Panc1 (cell line): ENCODE data around the gene OTOG. TPM values are rescaled to one million over a fixed set of nuclear protein-coding genes. Genes with fewer than 3 reads are reported as not detected.

Source experiments
- ATAC-seq: fragments of 200-7000 bp; cut with Tn5 transposase; 2 replicates; pipeline ENCODE4 v1.9.1; 2020; ENCODE audit warnings: mild to moderate bottlenecking, moderate library complexity
- BruUV-seq: library from RNA; stranded (reverse); fragments of 400-500 nt; replicated peaks from 2 replicates; lab custom pipeline; 2021; lab: Mats Ljungman, UMichigan
- CTCF ChIA-PET: fragments of 300-600 bp; sonication (Branson Sonifier 250); formaldehyde crosslinking; loops from one replicate; lab custom pipeline; 2022; ENCODE audit warnings: antibody characterized with exemption; lab: Charles Lee
- POLR2A ChIA-PET: fragments of 300-600 bp; sonication (Branson Sonifier 250); formaldehyde crosslinking; loops from one replicate; lab custom pipeline; 2022; ENCODE audit warnings: antibody characterized with exemption; lab: Charles Lee
- DNase-seq: peaks from one replicate; pipeline ENCODE4 v3.0.0-alpha.2; 2010; ENCODE audit warnings: low read depth, low spot score
- H3K27ac ChIP-seq: 2 replicates; pipeline ENCODE4 v1.5.1; 2011; ENCODE audit warnings: mild to moderate bottlenecking, low read length, inconsistent platforms
- H3K27me3 ChIP-seq: fragments of 200-500 bp; sonication (Bioruptor generic); 2 replicates; pipeline ENCODE4 v1.6.0; 2014; ENCODE audit warnings: low read length, inconsistent platforms; ENCODE audit not compliant: control insufficient read depth, insufficient read depth
- H3K36me3 ChIP-seq: fragments of 200-500 bp; sonication (Bioruptor generic); 2 replicates; pipeline ENCODE4 v1.5.1; 2014; ENCODE audit warnings: inconsistent platforms, mild to moderate bottlenecking, low read length, moderate library complexity; ENCODE audit not compliant: control insufficient read depth, insufficient read depth
- H3K4me1 ChIP-seq: 2 replicates; pipeline ENCODE4 v1.5.1; 2011; ENCODE audit warnings: inconsistent platforms, mild to moderate bottlenecking, low read length, moderate library complexity; ENCODE audit not compliant: control insufficient read depth, insufficient read depth
- H3K4me3 ChIP-seq, 2 experiments: 2 replicates each; pipeline ENCODE4 v1.5.1; 2011 to 2012; ENCODE audit warnings: low read depth in 2 of 2, low read length in 2 of 2, mild to moderate bottlenecking in 2 of 2, inconsistent platforms in 1 of 2, moderate library complexity in 1 of 2
- H3K9me3 ChIP-seq: fragments of 200-500 bp; sonication (Bioruptor generic); 2 replicates; pipeline ENCODE4 v1.5.1; 2014; ENCODE audit warnings: low read depth, mild to moderate bottlenecking, inconsistent platforms, low read length, moderate library complexity; ENCODE audit not compliant: control insufficient read depth, insufficient read depth
- CTCF ChIP-seq: fragments of 450-650 bp; IDR thresholded peaks from 2 replicates; pipeline ENCODE4 v1.5.1; 2017; ENCODE audit warnings: mild to moderate bottlenecking
- POLR2AphosphoS5 ChIP-seq: IDR thresholded peaks from 2 replicates; pipeline ENCODE4 v1.6.1; 2012; ENCODE audit warnings: mild to moderate bottlenecking, low read depth, low read length, moderate library complexity
- SIN3A ChIP-seq: IDR thresholded peaks from 2 replicates; pipeline ENCODE4 v1.6.1; 2012; ENCODE audit warnings: low read depth, mild to moderate bottlenecking, low read length, moderate library complexity, borderline replicate concordance; ENCODE audit not compliant: insufficient read depth
- TCF7L2 ChIP-seq: IDR thresholded peaks from 2 replicates; pipeline ENCODE4 v1.6.1; 2011; ENCODE audit warnings: mild to moderate bottlenecking, low read depth, low read length, inconsistent platforms
- in situ Hi-C: cut with HindIII; loops from 2 replicates; pipeline ENCODE4 v1.10.0; 2016; ENCODE audit warnings: low sequenced_read_pairs, low pct_unique_long_range_greater_than_20kb
- intact Hi-C: fragments of 100-400 bp; cut with micrococcal nuclease; formaldehyde crosslinking; loops from one replicate; pipeline ENCODE4 v1.10.0; 2022; ENCODE audit not compliant: unreplicated experiment
- total RNA-seq: library from RNA; stranded (reverse); gene quantifications from one replicate; pipeline ENCODE4 v1.2.1, GENCODE V29; 2021; ENCODE audit not compliant: unreplicated experiment
- TF ChIP-seq, protein P1 (sequence below), 2 experiments: IDR thresholded peaks; 2 replicates each; pipeline ENCODE4 v1.6.1; 2011 to 2012; ENCODE audit warnings: low read depth in 2 of 2, control low read depth in 1 of 2, low read length in 1 of 2, mild to moderate bottlenecking in 1 of 2, moderate library complexity in 1 of 2; ENCODE audit not compliant: insufficient read depth in 1 of 2

OTOG gene
- total RNA-seq, 1 experiment from 2014 or later = not detected

GRCh38 chr11:17552392-17553248 lies 5.6 kb downstream of the OTOG start:
- Histone ChIP-seq H3K4me1 (no peaks in the 10 kb centered on the region), H3K9me3 (no peaks in the 10 kb centered on the region), H3K4me3 (no peak overlapping the region), H3K27me3 (no peaks in the 10 kb centered on the region), H3K27ac (no peak overlapping the region), H3K36me3 (no peaks in the 10 kb centered on the region)
- intact Hi-C loops = no loop called here
- CTCF ChIA-PET = no interaction called here
- TF ChIP-seq CTCF (no peak), POLR2AphosphoS5 (no peak), TCF7L2 (no peak), SIN3A (no peak)
- TF ChIP-seq, protein P1, sequence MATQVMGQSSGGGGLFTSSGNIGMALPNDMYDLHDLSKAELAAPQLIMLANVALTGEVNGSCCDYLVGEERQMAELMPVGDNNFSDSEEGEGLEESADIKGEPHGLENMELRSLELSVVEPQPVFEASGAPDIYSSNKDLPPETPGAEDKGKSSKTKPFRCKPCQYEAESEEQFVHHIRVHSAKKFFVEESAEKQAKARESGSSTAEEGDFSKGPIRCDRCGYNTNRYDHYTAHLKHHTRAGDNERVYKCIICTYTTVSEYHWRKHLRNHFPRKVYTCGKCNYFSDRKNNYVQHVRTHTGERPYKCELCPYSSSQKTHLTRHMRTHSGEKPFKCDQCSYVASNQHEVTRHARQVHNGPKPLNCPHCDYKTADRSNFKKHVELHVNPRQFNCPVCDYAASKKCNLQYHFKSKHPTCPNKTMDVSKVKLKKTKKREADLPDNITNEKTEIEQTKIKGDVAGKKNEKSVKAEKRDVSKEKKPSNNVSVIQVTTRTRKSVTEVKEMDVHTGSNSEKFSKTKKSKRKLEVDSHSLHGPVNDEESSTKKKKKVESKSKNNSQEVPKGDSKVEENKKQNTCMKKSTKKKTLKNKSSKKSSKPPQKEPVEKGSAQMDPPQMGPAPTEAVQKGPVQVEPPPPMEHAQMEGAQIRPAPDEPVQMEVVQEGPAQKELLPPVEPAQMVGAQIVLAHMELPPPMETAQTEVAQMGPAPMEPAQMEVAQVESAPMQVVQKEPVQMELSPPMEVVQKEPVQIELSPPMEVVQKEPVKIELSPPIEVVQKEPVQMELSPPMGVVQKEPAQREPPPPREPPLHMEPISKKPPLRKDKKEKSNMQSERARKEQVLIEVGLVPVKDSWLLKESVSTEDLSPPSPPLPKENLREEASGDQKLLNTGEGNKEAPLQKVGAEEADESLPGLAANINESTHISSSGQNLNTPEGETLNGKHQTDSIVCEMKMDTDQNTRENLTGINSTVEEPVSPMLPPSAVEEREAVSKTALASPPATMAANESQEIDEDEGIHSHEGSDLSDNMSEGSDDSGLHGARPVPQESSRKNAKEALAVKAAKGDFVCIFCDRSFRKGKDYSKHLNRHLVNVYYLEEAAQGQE (IDR thresholded peaks at IDR 0.05; ENCODE audit: insufficient read depth in 1 of 2, low read depth in 2 of 2, low read length in 1 of 2) = no peak
- ATAC-seq = no peak
- POLR2A ChIA-PET = no interaction called here
- no TSS peak for BruUV-seq
- no peak for DNase-seq
- in situ Hi-C loops = no loop called here

DNA sequence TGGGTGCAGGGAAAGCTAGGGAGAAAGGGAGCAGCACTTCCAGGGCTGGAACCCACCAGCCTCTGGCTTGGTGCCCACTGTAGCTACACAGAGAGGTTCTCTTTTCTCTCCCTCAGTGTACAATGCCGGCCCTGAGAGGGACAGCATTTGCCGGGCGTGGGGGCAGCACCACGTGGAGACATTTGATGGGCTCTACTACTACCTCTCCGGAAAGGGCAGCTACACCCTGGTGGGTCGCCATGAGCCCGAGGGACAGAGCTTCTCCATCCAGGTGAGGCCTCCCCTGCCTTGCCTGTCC lies 6.1 kb downstream of the OTOG start:
- H3K9me3 ChIP-seq = no peaks in the 10 kb centered on the region
- no peak for DNase-seq
- POLR2A ChIA-PET = interaction anchor here (0.6 kb wide), 1 partner anchor 26 kb away, joined by 5 read pairs; no protein-coding TSS in a partner anchor
- H3K27me3 ChIP-seq = no peaks in the 10 kb centered on the region
- H3K36me3 ChIP-seq = no peaks in the 10 kb centered on the region
- no peak overlapping the region for H3K27ac ChIP-seq
- no peak for TF ChIP-seq TCF7L2
- TF ChIP-seq CTCF = no peak
- TF ChIP-seq, protein P1 (IDR thresholded peaks at IDR 0.05; ENCODE audit: insufficient read depth in 1 of 2, low read depth in 2 of 2, low read length in 1 of 2) = no peak
- no peak for TF ChIP-seq POLR2AphosphoS5
- no peak for TF ChIP-seq SIN3A
- ATAC-seq = no peak
- in situ Hi-C loops = no loop called here
- intact Hi-C loops = no loop called here
- no TSS peak for BruUV-seq
- CTCF ChIA-PET = no interaction called here
- H3K4me3 ChIP-seq = no peak overlapping the region
- no peaks in the 10 kb centered on the region for H3K4me1 ChIP-seq
